HG02885 (cell line): ENCODE measurements around the gene RHEB.

ENCODE experiments used
- ATAC-seq: cut with Tn5 transposase; IDR thresholded peaks from one replicate; pipeline ENCODE4 v1.9.1; 2021; ENCODE audit warnings: mild to moderate bottlenecking; ENCODE audit not compliant: unreplicated experiment, poor library complexity

Gene RHEB

GRCh38 chr7:151519765-151520418 is at the start of gene RHEB:
Gene RHEB, minus strand, starts transcription at chr7:151519895. Its CDS starts 384 bp downstream, at chr7:151519511.
- peak; percentile 77 for ATAC-seq

- ATAC-seq = no peak
Measured at GRCh38 chr7:151566897-151567320, 47.2 kb upstream of the RHEB start.

- no peak for ATAC-seq
Measured at GRCh38 chr7:151565541-151565940, 45.8 kb upstream of the RHEB start.

- ATAC-seq = no peak
Measured at GRCh38 chr7:151560243-151560642, 40.5 kb upstream of the RHEB start.

- no peak for ATAC-seq
Measured at GRCh38 chr7:151559557-151560183, 40.0 kb upstream of the RHEB start.

GRCh38 chr7:151558575-151558974 is 38.9 kb upstream of the RHEB start:
- no peak for ATAC-seq

GRCh38 chr7:151556592-151556991 is 36.9 kb upstream of the RHEB start:
- ATAC-seq = no peak

GRCh38 chr7:151553356-151553755 is 33.7 kb upstream of the RHEB start:
- ATAC-seq = no peak

- ATAC-seq = no peak
Measured at GRCh38 chr7:151552352-151553028, 32.8 kb upstream of the RHEB start.

GRCh38 chr7:151551820-151552219 is 32.1 kb upstream of the RHEB start:
- no peak for ATAC-seq

GRCh38 chr7:151550656-151551286 is 31.1 kb upstream of the RHEB start:
- no peak for ATAC-seq

- no peak for ATAC-seq
Measured at GRCh38 chr7:151549644-151550043, 29.9 kb upstream of the RHEB start.

- no peak for ATAC-seq
Measured at GRCh38 chr7:151549083-151549482, 29.4 kb upstream of the RHEB start.

GRCh38 chr7:151544183-151544582 is 24.5 kb upstream of the RHEB start:
- ATAC-seq = no peak

- ATAC-seq = no peak
Measured at GRCh38 chr7:151542606-151543130, 23.0 kb upstream of the RHEB start.

GRCh38 chr7:151541709-151542499 is 22.2 kb upstream of the RHEB start:
- ATAC-seq = no peak

- ATAC-seq = no peak
Measured at GRCh38 chr7:151540146-151540545, 20.5 kb upstream of the RHEB start.

GRCh38 chr7:151539088-151539671 is 19.5 kb upstream of the RHEB start:
- peak; percentile 72 for ATAC-seq

- no peak for ATAC-seq
Measured at GRCh38 chr7:151537818-151538561, 18.3 kb upstream of the RHEB start.
